ENCODE measurements around the gene RGS16. TPM values are rescaled to one million over a fixed set of nuclear protein-coding genes. Genes with fewer than 3 reads are reported as not detected.

The RGS16 gene
- total and polyA plus RNA-seq, 9 of the 15 experiments (the other 6 are each of a cell fraction or from before 2014, with no cell fraction given): 0.07 to 0.55 (median 0.36) TPM

- TF ChIP-seq, protein P1, sequence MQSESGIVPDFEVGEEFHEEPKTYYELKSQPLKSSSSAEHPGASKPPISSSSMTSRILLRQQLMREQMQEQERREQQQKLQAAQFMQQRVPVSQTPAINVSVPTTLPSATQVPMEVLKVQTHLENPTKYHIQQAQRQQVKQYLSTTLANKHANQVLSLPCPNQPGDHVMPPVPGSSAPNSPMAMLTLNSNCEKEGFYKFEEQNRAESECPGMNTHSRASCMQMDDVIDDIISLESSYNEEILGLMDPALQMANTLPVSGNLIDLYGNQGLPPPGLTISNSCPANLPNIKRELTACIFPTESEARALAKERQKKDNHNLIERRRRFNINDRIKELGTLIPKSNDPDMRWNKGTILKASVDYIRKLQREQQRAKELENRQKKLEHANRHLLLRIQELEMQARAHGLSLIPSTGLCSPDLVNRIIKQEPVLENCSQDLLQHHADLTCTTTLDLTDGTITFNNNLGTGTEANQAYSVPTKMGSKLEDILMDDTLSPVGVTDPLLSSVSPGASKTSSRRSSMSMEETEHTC (IDR thresholded peaks at IDR 0.05): no peak
- no peak for TF ChIP-seq TGIF2 (CRISPR knock-in tag; IDR thresholded peaks at IDR 0.05)
Measured at GRCh38 chr1:182555493-182555892, 48.7 kb downstream of the RGS16 start (continued).

DNA sequence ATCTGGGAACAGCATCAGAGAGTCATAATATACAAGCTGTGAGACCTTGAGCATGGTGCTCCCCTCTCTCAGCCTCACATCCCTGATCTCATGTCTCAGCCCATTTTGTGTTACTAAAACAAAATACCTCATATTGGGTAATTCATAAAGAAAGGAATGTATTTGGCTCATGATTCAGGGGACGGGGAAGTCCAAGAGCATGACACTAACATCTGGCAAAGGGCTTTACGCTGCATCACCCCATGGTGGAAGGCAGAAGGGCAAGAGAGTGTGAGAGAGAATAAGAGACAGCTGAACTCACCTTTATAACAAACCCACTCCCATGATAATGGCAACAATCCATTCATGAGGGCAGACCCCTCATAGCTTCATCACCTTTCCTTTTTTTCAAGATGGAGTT lies 51.7 kb downstream of the RGS16 start:
- no peaks in the 10 kb centered on the region for H3K4me1 ChIP-seq (replicated peaks in 1 of 2; ENCODE audit: control insufficient read depth in 2 of 2, insufficient read depth in 2 of 2, low read length in 2 of 2)
- ATAC-seq (no peak), FAIRE-seq (no peak), DNase-seq (ENCODE audit: extremely low read depth in 1 of 4, low spot score in 3 of 4) (no peak)
- H3K36me3 ChIP-seq (ENCODE audit: control insufficient read depth, insufficient read depth, low read length): no peaks in the 10 kb centered on the region
- H3K27ac ChIP-seq (ENCODE audit: extremely low read depth, low read depth, low read length): no peak overlapping the region
- no peaks in the 10 kb centered on the region for H3K9me3 ChIP-seq (replicated peaks; ENCODE audit: control insufficient read depth, insufficient read depth, low read depth, low read length)
- in situ Hi-C loops (cut with MboI) (no loop called here), intact Hi-C loops (cut with micrococcal nuclease) (no loop called here)
- H3K9ac ChIP-seq (ENCODE audit: insufficient read depth in 1 of 2, low read depth in 2 of 2, low read length in 2 of 2): no peak overlapping the region
- H3K79me2 ChIP-seq (ENCODE audit: control insufficient read depth, insufficient read depth, low read length): no peaks in the 10 kb centered on the region
- no TSS peak for BruUV-seq (replicated peaks)
- H4K20me1 ChIP-seq (replicated peaks; ENCODE audit: control insufficient read depth, insufficient read depth, low read length): no peaks in the 10 kb centered on the region
- H3K27me3 ChIP-seq (ENCODE audit: control insufficient read depth in 2 of 2, insufficient read depth in 2 of 2, low read length in 2 of 2): peaks cover 0 to 21% of the 10 kb centered on the region in 2 experiments; a peak in 4 of 5 replicates
- ChIA-PET CTCF (ENCODE audit: low intra/inter-chr PET ratio) (no interaction called here), POLR2A (no interaction called here)
- no peak for TF ChIP-seq HDAC1 (IDR thresholded peaks at IDR 0.05)
- TF ChIP-seq HDAC6 (IDR thresholded peaks at IDR 0.05; ENCODE audit: low read depth, low read length): no peak
- no peak for TF ChIP-seq MED1 (CRISPR knock-in tag; IDR thresholded peaks at IDR 0.05; ENCODE audit: borderline replicate concordance)
- no peak for TF ChIP-seq BRCA1 (IDR thresholded peaks at IDR 0.05)
- no peak for TF ChIP-seq BRCA1 (CRISPR knock-in tag; IDR thresholded peaks at IDR 0.05)
- no peak for TF ChIP-seq ZNF224 (CRISPR knock-in tag; IDR thresholded peaks at IDR 0.05)
- no peak for TF ChIP-seq CREM (IDR thresholded peaks at IDR 0.05; ENCODE audit: low read depth)
- no peak for TF ChIP-seq MYBL2 (IDR thresholded peaks at IDR 0.05; ENCODE audit: low read depth)
- TF ChIP-seq MYBL2 (CRISPR knock-in tag; IDR thresholded peaks at IDR 0.05; ENCODE audit: borderline replicate concordance): no peak
- no peak for TF ChIP-seq FOXJ3 (CRISPR knock-in tag; IDR thresholded peaks at IDR 0.05)
- TF ChIP-seq DNMT1 (IDR thresholded peaks at IDR 0.05): no peak
- no peak for TF ChIP-seq ZFP36 (IDR thresholded peaks at IDR 0.05; ENCODE audit: low read depth, low read length, partially characterized antibody)
- TF ChIP-seq BRF1 (IDR thresholded peaks at IDR 0.05; ENCODE audit: borderline replicate concordance, extremely low read depth, insufficient read length): no peak
- TF ChIP-seq TRIM25 (IDR thresholded peaks at IDR 0.05; ENCODE audit: borderline replicate concordance): no peak
- no peak for TF ChIP-seq XRCC3 (IDR thresholded peaks at IDR 0.05)
- TF ChIP-seq MYNN (IDR thresholded peaks at IDR 0.05): no peak
- TF ChIP-seq MYNN (CRISPR knock-in tag; IDR thresholded peaks at IDR 0.05): no peak
- TF ChIP-seq NR1H2 (CRISPR knock-in tag; IDR thresholded peaks at IDR 0.05): no peak
- H3K4me3 ChIP-seq: no peak overlapping the region
- H3K9me1 ChIP-seq (ENCODE audit: control insufficient read depth, insufficient read depth, low read length): no peaks in the 10 kb centered on the region
- H3K4me2 ChIP-seq (ENCODE audit: insufficient read depth, low read length): no peak overlapping the region
- no peak overlapping the region for H2AFZ ChIP-seq (ENCODE audit: low read depth, low read length)
- 5% methylated on average over 2 of the region's 2 CpGs for WGBS (ENCODE audit: insufficient coverage, low coverage, missing lambda C conversion rate)

Data from K562 (cell line).